GM19239 (cell line): ENCODE measurements around the gene IDH1.
"Not testable (repeated sequence)": the region's sequence is repeated elsewhere in the genome, so short reads cannot be mapped to it uniquely, and the experiment has no call there.

Experiments used
- DNase-seq: peaks from one replicate; pipeline ENCODE4 v3.0.0; 2011; ENCODE audit warnings: low spot score; ENCODE audit not compliant: insufficient read length
- FAIRE-seq: peaks from 2 replicates; lab custom pipeline; 2011; peaks lifted over from hg19 to GRCh38; lab: Jason Lieb, UNC

The IDH1 gene

GRCh38 chr2:208224802-208225201 is 30.1 kb downstream of the IDH1 start:
- no peak for FAIRE-seq
- no peak for DNase-seq

GRCh38 chr2:208222351-208222750 is 32.5 kb downstream of the IDH1 start:
- DNase-seq (no peak), FAIRE-seq (no peak)

- FAIRE-seq, DNase-seq: not testable (repeated sequence)
Measured at GRCh38 chr2:208221873-208222272, 33.0 kb downstream of the IDH1 start.

GRCh38 chr2:208210688-208211451 is 44.0 kb downstream of the IDH1 start:
- DNase-seq (no peak), FAIRE-seq (no peak)

- DNase-seq: no peak
- FAIRE-seq: no peak
Measured at GRCh38 chr2:208208335-208209085, 46.4 kb downstream of the IDH1 start.

GRCh38 chr2:208207769-208208168 is 47.1 kb downstream of the IDH1 start:
- FAIRE-seq (no peak), DNase-seq (no peak)

- DNase-seq (no peak), FAIRE-seq (no peak)
Measured at GRCh38 chr2:208204166-208204565, 50.7 kb downstream of the IDH1 start.

GRCh38 chr2:208195531-208195930 is 59.3 kb downstream of the IDH1 start:
- no peak for FAIRE-seq
- DNase-seq: no peak

- no peak for DNase-seq
- FAIRE-seq: no peak
Measured at GRCh38 chr2:208192611-208193236, 62.1 kb downstream of the IDH1 start.

- FAIRE-seq (no peak), DNase-seq (no peak)
Measured at GRCh38 chr2:208189810-208190503, 64.9 kb downstream of the IDH1 start, which contains the start of gene C2orf80. TSS of gene C2orf80 (minus strand) at chr2:208190030. CDS start at chr2:208186986, 3,044 bp downstream.

GRCh38 chr2:208189069-208189809 is 65.6 kb downstream of the IDH1 start:
- FAIRE-seq (no peak), DNase-seq (no peak)

GRCh38 chr2:208186893-208187292 is 68.0 kb downstream of the IDH1 start:
- no peak for FAIRE-seq
- no peak for DNase-seq

GRCh38 chr2:208186465-208186864 is 68.4 kb downstream of the IDH1 start:
- FAIRE-seq (no peak), DNase-seq (no peak)
